ENCODE measurements around the gene RNASET2.

RNASET2 gene

DNA sequence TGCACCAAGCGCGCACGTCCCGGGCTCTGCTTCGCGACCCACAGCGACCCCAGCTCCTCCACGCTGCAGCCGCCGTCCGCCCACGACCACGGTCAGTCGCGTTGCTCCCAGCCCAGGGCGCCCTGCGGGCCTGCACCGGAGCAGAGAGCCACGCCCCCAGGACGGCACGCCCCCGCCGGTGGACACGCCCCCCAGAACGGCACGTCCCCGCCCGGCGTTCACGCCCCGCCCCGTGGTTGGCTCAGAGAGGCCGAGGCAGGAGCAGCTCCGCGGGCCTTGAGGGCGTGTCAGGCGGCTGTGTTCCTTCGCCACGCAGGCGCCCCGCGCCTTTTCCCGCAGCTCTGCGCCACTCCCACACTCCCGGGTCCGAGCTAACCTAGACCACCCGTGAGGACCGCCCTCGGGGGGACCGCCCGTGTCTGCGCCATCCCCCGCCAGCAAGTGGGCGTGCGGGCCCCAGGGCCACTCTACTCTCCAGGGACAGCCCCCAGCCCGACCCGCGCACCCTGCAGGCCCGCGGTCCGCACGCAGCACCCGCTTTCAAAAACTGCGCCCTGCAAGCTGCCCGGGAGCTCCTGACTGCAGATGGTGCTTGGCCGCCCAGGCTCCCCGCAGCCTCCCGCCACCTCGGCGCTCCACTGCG lies at the start of gene RNASET2:
Gene RNASET2, minus strand, starts transcription at position 107 of the 643 bp plus-strand sequence. CDS start 368 bp downstream, outside the sequence.
- peak; percentile 96 for DNase-seq (ENCODE audit: low spot score)

- no peak for DNase-seq (ENCODE audit: low spot score)
Measured at GRCh38 chr6:167005350-167006159, 49.2 kb upstream of the RNASET2 start.

DNA sequence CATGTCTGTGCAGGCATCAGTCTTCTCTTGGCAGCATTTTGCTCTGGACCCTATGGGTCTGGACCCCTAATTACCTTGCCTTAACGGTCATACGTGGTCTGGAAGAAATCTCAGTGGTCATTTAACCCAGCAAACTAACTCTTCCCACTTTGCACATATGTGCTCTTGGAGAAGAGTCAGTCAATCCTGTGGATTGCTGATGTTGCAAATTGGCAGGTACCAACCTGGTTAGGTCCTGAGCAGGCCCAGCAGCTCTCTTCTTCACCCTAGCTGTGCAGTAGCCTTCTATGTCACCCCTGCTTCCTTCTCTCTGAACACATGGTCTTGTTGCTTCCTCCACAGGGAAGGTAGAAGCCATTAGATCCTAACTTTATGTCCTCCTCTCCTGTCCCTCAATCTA lies 44.4 kb upstream of the RNASET2 start:
- DNase-seq (ENCODE audit: low spot score): no peak

- no peak for DNase-seq (ENCODE audit: low spot score)
Measured at GRCh38 chr6:166999884-167000253, 43.5 kb upstream of the RNASET2 start.

- DNase-seq (ENCODE audit: low spot score): peak; percentile 99
Measured at GRCh38 chr6:166999145-166999883, 43.0 kb upstream of the RNASET2 start, which contains the start of gene CEP43. CEP43 (plus strand) TSS chr6:166999397; CDS start chr6:166999413, 16 bp downstream.

DNA sequence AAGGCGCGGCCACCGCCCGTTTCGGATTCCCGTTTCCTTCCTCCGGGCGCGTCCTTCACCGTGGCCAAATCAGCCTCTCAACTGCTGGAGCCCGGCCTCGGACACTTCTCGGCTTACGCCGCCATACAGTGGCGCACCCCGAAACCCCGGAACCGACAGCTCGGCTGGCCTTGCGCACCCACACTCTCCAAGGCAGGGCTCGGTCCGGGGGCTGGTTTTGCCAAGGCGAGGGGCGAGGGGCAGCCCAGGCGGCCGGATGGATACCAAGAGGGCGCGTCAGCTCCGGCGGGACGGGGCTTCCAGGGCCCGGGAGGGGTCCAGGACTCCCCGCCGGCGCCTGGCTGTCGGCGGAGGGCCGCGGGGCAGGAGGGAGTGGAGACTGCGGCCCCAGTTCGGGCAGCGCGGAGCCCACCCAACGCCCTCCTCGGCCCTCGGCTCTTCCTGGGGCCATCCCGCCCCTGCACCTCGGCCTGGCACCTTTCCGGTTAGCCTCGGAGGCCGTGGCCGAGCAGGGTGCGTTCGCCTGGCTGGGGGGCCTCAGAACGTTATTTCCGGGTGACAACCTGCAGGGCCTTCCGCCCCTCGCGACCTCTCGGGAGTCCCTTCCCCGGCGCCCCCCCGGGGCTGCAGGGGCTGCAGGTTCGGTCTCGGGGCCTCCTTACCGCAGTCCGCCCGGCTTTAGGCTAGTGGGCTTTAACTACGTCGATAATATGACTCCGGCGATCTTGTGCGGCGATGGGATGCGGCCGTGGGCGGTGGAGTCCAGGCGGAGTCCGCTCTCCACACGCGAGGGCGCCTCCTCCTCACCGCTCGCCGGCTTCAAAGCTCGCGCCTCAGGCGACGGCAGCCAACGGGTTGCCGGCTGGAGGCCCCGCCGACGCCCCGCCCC lies 42.1 kb upstream of the RNASET2 start:
- DNase-seq (ENCODE audit: low spot score): no peak

- DNase-seq (ENCODE audit: low spot score): peak; percentile 65
Measured at GRCh38 chr6:166997768-166998255, 41.5 kb upstream of the RNASET2 start.

- no peak for DNase-seq (ENCODE audit: low spot score)
Measured at GRCh38 chr6:166997348-166997747, 41.0 kb upstream of the RNASET2 start.

DNA sequence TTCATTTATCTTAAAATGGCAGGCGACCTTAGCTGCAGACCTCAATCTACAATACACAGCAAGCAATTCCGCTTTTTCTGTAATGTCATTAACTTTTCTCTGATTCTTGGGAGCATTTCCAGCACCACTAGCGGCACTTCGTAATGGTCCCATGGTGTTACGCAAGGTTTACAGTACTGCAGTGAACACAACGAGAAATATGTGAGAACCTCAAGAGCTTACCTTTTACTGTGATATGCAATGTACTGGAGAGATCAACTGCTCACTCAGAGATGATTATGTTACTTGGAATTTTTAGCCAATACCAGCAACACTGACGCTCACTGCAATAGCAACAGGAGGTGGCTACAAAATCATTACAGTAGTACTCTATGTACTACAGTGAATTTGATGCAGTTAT lies 40.1 kb upstream of the RNASET2 start:
- DNase-seq (ENCODE audit: low spot score): no peak

DNA sequence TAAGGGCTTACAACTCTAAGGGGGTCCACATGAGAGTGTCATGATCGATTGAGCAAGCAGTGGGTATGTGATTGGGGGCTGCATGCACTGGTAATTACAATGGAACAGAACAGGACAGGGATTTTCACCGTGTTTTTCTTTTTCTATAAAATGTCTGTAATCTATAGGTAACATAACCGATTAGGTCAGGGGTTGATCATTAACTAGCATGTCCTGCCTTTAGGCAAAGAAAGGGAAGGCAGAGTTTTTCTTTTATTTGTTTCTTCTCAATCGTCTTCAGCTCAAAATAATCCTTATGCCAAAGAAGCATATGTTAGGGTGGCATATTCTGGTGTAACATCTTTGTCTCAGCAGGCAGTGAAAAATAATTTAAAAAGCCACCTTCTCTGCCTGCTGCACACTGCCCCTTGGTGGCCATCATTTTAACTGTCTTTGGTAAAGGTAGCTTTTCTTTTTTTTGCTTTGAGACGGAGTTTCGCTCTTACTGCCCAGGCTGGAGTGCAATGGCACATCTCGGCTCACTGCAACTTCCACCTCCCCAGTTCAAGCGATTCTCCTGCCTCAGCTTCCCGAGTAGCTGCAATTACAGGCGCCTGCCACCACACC lies 33.2 kb upstream of the RNASET2 start:
- DNase-seq (ENCODE audit: low spot score): peak; percentile 56

DNA sequence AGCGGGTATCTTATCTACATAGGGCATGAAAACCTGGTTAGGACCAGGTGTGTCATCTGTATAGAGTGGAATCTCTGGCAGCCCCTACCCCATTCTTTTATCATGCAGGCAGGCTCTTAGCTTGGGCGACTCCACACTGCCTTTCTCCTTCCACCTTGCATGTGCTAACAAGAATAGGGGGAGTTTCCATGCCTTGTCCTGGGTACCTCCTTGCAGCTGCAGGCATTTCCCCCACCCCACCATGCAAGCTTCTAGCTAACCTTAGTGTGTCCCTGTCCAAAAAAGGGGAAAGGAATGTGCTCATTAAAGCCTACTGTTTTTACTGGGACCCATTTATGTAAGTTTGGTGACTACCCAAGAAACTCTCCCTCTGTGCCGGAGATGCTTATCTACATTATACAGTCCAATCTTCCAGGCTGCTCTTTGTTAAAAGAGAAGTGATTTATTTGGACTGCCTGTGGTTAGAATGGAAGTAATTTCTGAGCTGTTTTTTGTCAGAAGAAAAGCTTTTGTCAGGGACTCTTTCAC lies 32.4 kb upstream of the RNASET2 start:
- DNase-seq (ENCODE audit: low spot score): no peak

- DNase-seq (ENCODE audit: low spot score): no peak
Measured at GRCh38 chr6:166987930-166988329, 31.6 kb upstream of the RNASET2 start.

DNA sequence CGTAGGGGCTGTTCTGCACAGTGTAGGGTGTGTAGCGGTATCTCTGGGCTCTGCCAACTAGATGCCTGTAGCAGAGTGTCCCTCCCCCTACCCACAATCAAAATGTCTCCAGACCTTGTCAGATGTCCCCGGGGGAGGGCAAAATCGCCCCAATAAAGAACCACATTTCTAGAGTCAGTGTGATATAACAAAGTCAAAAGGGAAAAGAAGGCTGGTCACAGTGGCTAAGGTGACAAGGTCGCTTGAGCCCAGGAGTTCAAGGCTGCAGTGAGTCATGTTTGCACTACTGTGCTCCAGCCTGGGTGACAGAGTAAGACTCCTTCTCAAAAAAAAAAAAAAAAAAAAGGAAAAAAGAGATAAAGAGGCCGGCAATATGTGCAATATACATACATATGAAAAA lies 31.1 kb upstream of the RNASET2 start:
- no peak for DNase-seq (ENCODE audit: low spot score)

DNA sequence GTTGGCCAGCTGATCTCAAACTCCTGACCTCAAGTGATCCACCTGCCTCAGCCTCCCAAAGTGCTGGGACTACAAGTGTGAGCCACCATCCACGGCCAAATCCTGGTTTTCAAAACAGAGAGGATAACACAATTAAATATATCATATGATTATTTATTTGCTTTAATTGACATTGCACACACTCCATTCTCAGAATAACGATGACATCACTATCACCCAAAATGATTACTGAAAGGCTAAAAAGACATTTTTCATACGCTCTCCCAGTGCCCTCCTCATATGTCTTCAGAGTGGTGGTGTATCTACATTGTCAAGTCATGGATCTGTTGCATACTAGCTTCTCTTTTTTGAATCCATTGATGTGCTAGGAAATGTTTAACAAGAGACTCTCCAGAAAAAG lies 24.4 kb upstream of the RNASET2 start:
- no peak for DNase-seq (ENCODE audit: low spot score)

- no peak for DNase-seq (ENCODE audit: low spot score)
Measured at GRCh38 chr6:166977621-166978525, 21.5 kb upstream of the RNASET2 start.

DNA sequence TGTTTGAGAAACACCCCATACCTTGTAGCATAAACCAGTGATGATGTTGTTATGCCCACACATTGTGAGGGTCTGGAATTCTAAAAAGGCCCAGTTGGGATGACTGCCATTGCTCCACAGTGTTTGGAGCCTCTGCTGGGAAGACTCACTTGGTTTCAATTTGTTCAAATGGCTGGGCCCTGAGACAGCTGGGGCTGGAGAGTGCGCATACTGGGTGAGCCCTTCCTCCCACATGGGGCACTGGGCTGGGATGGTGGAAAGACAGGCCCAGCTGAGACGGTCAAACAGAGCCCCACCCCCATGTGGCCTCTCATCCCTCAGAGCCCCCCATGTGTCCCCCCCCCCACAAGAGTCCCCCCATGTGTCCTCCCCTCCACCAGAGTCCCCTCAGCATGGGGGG lies 20.3 kb upstream of the RNASET2 start:
- DNase-seq (ENCODE audit: low spot score): no peak

- DNase-seq (ENCODE audit: low spot score): no peak
Measured at GRCh38 chr6:166972101-166972500, 15.8 kb upstream of the RNASET2 start.

GRCh38 chr6:166971271-166971670 lies 14.9 kb upstream of the RNASET2 start:
- no peak for DNase-seq (ENCODE audit: low spot score)

DNA sequence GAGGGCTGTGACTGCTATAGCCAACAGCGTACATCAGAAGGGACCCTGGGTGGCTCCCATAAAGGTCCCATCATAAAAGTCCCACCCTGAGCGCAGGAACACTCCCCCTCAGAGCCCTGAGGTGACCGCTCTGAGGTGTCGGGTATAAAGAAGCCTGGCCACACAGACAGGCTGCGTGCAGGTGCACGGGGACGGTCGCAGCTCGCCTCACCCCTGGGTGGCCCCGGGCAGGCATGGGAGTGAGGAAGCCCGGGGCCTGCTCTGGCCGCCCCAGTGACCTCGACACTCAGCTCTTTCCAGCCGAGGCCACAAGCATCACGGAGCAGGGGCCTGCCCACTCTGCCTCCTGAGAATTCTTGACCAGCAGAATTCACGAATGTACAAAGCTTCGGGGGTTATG lies 14.4 kb upstream of the RNASET2 start:
- DNase-seq (ENCODE audit: low spot score): no peak

DNA sequence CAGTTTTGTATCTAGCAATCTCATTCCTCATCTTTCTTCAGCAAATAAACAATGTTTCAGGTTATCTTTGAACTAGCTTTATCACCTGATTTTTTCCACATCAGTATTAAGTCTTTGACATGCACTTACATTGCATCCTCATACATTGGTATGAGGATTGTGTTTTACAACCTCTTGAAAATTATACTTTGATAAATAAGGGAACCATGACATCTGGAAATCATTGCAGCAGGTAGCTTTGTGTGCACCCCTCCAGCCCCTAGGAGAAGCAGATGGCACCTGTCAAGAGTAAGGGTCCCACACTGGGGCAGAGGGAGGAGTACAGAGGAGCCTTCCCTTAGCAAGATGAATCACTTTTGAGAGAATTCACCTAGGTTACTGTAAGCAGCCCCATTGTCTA lies 13.7 kb upstream of the RNASET2 start:
- DNase-seq (ENCODE audit: low spot score): no peak
